Right renal cortex interstitium (tissue), 3 donors: ENCODE results near the gene GPC6. TPM values are rescaled to one million over a fixed set of nuclear protein-coding genes. Genes with fewer than 3 reads are reported as not detected.

ENCODE experiments used
- DNase-seq, 3 donors: peaks; one replicate each; pipeline ENCODE4 v3.0.0-alpha.2; 2013; ENCODE audit warnings: low read depth in 3 of 3, low spot score in 2 of 3
- polyA plus RNA-seq, 3 donors: library from polyadenylated mRNA; unstranded; fragments of 120-200 nt; gene quantifications; one replicate each; pipeline ENCODE4 v1.2.1, GENCODE V29; 2013; ENCODE audit not compliant: insufficient read length in 3 of 3

Gene GPC6
- polyA plus RNA-seq, 3 donors = 56.7 to 71.0 (median 65.8) TPM

DNA sequence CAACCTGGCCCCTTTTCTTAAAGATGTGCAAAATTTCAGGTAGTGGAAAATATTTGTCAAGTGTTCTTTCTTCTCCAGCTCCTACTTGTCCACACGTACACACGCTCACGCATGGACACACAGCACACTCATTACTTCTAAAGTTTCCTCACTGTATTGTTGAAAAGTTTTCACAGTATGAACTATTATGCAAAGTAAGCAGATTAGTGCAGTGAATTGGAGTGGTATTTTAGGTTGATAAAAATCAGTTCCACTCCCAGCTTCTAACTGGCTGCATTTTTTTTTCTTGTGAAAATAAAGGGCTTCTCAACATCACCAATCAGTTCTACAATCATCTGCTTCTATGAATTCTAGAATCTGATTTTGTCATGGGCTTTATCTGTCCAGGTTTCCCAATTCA is 988.4 kb downstream of the GPC6 start:
- DNase-seq = no peak

DNA sequence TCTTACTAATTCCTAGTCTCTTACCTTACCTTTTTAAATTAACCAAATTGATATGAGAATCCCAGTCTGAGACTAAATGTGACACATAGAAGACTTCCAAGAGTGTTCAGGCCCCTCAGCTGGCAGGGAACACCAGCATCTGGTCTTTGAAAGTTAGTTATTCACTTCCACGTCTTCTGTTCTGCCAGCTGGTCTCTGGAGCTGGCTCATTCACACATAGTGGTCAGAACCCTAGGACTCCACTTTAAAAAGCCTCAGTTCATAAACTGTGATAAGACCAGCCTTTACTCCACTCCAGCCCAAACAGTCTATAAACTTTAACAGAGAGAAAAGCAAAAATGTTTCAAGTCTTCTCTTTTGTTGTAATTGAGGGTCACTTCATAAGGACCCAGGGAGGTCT is 989.9 kb downstream of the GPC6 start:
- no peak for DNase-seq

DNA sequence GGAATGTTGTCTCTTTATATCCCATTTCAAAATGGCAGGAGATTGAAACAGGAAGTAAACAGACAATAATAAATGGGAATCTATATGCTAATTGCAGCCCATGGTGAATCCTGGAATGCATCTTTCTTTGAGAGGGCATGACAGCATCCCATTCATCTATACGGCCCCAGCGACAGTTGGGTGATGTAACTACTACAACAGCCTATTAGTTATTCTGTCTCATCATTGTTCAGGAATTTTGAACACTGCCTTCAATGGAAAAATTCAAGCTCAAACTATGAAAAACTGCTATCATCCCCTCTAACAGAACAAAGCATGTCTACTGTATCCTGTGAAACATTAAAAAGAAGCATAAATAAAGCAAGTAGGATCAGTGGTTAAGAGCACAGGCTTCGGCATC is 990.8 kb downstream of the GPC6 start:
- DNase-seq = no peak

DNA sequence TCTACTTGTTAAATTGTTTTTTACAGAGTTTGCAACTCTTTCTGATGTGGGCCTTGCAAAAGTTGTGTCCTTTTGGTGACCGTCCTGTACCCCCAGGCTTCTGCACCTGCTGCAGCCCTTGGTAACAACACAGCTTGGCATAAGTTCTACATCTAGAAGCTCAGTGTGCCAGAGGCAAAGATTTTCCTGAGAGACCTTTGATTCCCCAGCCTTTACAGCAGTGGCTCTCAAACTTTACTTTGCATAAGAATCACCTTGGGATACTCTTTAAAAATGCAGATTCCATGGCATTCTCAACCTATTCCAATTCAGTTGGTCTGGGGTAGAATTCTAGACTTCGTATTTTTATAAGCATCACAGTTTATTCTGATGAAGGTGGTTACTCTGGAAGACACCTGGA is 991.9 kb downstream of the GPC6 start:
- DNase-seq = no peak

GRCh38 chr13:94218951-94219350 is 992.3 kb downstream of the GPC6 start:
- no peak for DNase-seq

DNA sequence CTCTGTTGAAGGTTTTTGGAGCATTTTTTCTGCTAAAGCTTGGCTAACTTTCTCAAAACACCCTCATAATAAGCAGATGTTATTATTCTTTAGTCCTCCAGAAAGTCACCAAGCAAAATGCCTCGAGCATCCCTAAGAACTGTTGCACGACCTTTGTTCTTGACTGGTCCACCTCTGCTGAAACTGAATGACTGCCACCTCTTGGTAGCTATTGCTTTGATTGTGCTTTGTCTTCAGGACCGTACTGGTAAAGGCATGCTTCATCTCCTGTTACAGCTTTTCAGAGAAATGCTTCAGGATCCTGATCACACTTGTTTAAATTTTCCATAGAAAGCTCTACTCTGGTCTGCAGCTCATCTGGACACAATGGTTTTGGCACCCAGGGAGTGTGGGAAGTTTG is 998.1 kb downstream of the GPC6 start:
- DNase-seq = no peak

GRCh38 chr13:94227255-94227879 is 1000.8 kb downstream of the GPC6 start:
- no peak for DNase-seq

DNA sequence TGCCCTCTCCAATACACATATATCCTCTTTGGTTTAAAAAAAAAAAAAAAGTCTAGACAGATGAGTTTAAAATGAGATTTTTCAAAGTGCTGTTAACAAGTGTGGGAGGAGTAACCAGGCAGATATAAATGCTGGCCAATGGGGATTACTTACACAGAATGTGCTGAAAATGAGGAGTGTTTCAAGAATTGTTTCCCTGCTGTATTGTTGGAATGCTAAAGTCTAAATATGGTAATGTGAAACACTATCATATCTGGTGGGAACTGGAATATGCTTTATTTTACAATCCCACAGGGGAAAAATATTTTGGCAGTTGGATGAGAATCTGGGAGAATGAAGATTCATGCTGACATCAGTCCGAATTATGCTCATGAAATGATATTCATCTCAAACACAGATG is 1002.2 kb downstream of the GPC6 start:
- no peak for DNase-seq

GRCh38 chr13:94232161-94232950 is 1005.7 kb downstream of the GPC6 start:
- DNase-seq = no peak

DNA sequence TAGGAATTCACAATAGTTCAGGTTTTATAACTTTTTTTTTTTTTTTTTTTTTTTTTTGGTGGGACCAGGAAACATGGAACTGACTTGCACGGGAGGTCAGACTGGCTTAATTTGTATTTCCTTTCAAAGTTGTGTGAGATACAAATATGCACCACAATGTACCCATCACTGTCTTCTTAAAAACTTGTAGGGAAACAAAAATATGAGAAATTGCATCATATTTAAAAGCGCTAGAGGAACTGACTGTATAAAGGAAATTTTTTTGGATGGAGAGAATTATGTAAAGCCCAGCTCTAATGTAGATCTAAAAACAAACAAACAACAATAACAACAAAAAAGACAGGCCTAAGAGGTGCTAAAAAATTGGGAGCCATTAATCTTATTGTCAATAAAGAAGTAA is 1006.3 kb downstream of the GPC6 start:
- no peak for DNase-seq

DNA sequence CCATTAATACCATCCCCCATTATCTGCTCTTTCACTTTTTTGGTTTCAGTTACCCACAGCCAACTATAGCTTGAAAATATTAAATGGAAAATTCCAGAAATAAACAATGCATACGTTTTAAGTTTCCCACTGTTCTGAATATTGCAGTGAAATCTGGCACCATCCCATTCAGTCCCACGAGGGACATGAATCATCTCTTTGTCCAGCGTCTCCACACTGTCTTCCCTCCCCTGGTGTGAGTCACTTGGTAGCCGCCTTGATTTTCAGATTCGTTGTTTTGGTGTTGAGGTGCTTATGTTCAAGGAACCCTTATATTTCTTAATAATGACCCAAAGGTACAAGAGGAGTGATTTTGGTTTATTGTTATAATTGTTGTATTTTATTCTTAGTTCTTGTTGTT is 1006.8 kb downstream of the GPC6 start:
- DNase-seq = no peak

DNA sequence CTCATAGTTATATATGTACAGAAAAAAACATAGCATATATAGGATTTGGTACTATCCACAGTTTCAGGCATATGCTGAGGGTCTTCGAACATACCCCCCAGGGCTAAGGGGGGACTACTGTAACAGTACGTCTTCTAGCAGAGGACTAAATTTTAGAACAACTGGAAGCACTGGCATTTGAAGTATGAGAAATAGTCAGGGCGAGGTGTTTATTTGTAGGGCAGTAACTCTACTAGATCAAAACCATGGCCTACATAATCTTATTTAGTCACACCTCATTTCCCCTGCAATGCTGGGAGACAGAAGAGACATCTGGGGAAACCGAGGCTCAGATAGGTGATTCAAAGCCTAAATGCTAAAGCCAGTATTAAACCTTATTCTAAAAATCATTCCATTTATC is 1007.2 kb downstream of the GPC6 start:
- no peak for DNase-seq

GRCh38 chr13:94234738-94235137 is 1008.1 kb downstream of the GPC6 start:
- DNase-seq = no peak

DNA sequence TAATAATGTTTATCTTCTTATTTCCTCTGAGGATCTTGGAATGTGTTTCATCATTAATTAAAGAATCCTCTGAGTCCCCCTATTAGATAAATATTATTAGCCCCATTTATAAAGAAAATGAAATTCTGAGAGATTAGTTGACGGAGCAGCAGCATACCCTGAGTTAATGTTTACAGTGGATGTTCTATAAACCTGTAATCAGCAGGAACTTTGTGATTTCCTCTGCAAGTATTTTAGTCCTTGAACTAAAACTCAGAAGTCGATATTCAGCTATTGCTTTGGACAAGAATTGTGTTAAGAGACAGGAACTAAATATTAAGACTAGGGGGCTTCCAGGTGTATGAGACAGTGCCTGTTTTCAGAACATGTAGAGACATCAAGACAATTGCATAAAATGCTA is 1009.5 kb downstream of the GPC6 start:
- DNase-seq = no peak

- no peak for DNase-seq
Observed at GRCh38 chr13:94236872-94237271, 1010.3 kb downstream of the GPC6 start.

- DNase-seq = no peak
Observed at GRCh38 chr13:94239135-94239534, 1012.5 kb downstream of the GPC6 start.

DNA sequence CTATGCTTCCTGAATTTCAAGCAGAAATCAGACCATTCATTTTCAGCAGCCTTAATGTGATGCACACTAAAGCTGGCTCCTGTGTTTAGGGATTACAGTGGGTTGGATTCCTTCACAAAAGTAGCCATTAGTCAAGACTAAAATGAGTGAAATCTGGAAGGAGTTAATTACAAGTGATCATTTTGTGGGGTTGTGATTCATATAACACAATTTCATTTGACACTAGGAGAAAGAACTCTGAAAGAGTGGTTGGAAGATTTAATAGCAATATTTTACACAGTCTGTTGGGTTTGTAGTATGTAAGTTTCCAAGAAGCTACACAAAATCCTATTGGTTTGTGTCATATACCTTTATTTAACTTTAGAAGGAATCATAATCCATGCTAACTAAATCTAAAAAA is 1015.9 kb downstream of the GPC6 start:
- DNase-seq = no peak

- DNase-seq = no peak
Observed at GRCh38 chr13:94243551-94243950, 1016.9 kb downstream of the GPC6 start.

- no peak for DNase-seq
Observed at GRCh38 chr13:94246495-94246894, 1019.9 kb downstream of the GPC6 start.

- DNase-seq = no peak
Observed at GRCh38 chr13:94247890-94248289, 1021.3 kb downstream of the GPC6 start.

- DNase-seq = no peak
Observed at GRCh38 chr13:94248454-94249228, 1022.0 kb downstream of the GPC6 start.

GRCh38 chr13:94249512-94249911 is 1022.9 kb downstream of the GPC6 start:
- no peak for DNase-seq
